Activated CD4-positive, alpha-beta T cell treated with anti-CD3 and anti-CD28 coated beads, Interleukin-2, Interleukin-6, amounts not matched to agents 100 ng/mL and 50 ng/mL, durations not matched to agents 16 hours and 8 hours (primary cell): ENCODE measurements around the gene CAPN3.

Experiments
- DNase-seq: peaks from one replicate; pipeline ENCODE4 v3.0.0-alpha.2; 2020

CAPN3 gene

DNA sequence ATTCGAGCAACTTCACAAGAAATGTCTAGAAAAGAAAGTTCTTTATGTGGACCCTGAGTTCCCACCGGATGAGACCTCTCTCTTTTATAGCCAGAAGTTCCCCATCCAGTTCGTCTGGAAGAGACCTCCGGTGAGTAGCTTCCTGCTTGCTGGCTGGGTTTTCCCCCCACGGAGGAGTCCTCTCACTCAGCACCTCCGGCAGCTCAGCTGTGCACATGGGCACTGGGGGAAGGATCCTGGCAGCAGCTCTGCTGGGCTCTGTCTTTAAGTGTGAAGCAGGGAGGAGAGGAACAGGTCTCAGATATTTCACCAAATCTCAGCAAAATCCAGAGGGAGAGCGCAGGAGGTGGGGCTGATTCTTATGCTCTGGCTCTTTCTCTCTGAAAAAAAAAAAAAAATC lies 684 bp downstream of the CAPN3 start:
- DNase-seq = no peak

DNA sequence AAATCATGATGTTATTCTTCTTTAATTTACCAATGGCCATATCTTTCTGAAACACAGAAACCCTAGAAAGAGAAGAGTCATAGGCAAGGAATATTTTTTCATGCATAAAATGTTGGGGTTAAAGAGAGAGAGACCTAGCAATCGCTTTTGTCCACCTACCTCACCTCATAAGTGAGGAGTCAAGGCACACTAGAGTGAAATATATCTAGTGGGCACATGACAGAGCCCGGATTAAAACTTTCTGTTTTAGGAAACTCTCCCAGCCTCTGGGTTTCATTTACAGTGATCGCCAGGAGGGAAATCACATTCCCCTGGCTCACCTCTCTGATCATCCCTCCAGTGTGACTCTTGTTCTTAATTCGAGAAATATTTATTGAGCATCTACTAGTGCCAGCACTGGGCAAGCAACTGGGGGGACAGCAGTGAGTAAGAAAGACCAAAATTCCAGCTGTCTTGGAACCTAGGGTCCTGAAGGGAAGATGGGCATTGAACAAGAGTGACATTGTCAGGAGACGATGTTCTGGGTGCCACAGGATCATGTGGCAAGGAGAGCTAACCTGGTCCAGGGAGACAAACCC lies 1.3 kb downstream of the CAPN3 start:
- DNase-seq = no peak

DNA sequence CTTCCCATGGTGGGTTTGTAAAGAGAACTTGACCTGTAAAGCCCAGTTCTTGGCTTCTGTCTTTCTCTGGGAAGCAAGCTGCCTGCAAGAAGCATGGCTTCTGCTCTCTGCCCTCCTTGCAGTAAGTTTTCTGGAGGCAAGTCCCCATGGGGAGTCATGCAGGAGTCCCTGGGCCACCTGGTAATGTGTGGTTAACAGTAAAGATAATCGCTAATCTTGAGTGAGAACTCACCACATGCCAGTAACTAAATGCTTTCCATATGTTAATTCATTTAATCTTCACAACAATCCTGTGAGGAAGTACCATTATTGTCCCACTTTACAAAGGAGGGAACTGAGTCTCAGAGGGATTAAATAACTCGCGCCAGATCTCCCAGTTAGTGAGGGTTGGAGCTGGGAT lies 4.2 kb downstream of the CAPN3 start:
- no peak for DNase-seq

DNA sequence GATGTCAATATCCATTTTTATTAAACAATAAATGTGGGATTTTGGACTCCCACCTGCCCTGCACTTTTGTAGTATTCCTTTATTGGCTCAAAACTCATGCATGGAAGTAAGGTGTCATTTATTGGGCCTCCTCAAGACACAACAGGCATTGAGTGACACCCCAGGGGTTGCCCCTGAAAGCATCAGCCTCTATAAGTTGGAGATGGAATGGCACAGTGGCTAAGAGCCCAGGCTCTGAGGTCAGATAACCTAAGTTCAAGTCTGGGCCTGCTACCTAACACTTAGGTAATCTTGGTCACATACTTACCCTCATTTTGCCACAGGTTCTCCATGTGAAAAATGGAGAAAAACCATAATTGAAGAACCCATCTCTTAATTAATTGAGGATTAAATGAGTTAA lies 4.6 kb downstream of the CAPN3 start:
- DNase-seq = no peak

DNA sequence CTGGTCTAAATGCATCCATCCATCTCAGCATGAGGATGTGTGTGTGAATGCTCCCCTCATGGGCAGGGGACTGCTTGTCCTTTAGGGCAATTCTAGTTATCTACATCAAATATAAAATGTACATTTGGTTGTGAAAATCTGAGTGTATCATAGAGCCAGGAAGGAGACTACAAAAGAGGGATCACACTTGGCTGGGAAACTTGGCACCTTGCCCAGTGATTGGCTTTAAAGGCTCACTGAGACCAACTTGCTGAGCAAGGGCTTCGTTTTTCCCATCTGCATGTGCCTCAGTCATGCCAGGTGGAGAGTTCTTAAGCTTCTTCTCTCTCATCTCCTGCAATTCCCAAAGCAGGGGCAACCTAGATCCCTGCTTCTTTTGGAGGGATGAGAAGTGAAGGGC lies 5.2 kb downstream of the CAPN3 start:
- no peak for DNase-seq

DNA sequence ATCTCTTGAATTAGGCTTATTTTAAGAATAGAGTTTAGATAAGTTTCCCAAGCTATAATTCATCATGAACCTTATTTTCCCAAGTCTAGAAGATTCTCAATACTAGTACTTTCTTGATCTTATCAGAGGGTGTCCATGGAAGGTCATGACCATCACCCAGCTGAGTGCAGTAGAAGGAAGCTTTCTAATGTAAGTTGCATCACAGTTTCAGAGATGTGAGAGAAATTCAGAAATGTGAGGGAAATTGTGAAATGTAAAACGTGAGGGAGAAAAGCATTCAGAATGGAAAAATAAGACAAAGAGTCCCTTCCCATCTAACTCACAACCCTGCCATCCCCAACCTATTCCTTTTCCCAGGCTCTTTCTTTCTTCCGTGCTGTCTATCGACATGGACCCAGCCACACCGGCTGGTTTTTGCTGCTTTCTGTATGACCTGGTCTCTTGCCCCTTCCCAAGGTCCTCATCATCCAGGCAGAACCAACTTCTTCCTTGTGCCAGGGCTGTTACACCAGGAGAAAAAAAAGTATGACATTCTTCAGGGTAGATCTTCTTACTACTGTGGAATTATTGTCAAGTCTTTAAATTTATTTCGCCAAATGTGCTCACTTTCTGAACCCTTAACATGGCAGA lies 6.7 kb downstream of the CAPN3 start:
- no peak for DNase-seq

DNA sequence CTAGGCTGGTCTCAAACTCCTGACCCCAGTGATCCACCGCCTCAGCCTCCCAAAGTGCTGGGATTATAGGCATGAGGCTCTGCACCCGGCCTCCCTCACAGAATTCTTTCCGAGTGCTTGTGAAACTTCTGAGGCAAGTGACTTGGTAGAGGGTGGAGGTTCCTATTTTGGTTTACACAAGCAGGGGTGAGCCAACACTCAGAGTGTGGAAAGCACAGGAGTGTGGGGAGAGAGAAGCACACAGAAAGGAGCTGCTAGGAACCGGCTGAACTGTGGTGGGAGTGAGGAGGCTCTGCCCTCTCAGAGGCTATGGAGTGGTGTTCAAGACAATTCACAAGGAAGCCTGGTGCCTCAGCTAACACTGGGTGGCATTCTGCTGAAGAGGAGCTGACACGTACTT lies 7.7 kb downstream of the CAPN3 start:
- DNase-seq = no peak

DNA sequence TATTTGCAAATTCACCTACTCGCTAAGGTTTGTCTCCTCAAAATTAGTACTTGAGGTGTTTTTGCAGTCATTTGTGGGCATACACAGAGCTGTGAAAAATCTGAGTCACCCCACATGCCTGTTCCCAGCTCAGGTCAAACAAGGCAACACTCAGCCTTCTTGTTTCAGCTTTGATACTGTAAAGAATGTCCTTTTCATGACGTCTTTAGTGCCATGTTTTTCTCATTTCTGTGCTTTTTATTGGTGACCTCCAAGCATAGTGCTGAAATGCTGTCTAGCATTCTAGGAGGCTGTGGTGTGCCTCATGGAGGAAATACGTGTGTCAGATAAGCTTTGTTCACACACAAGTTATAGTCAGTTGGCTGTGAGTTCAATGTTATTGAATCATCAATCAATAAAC lies 8.8 kb downstream of the CAPN3 start:
- DNase-seq = no peak

DNA sequence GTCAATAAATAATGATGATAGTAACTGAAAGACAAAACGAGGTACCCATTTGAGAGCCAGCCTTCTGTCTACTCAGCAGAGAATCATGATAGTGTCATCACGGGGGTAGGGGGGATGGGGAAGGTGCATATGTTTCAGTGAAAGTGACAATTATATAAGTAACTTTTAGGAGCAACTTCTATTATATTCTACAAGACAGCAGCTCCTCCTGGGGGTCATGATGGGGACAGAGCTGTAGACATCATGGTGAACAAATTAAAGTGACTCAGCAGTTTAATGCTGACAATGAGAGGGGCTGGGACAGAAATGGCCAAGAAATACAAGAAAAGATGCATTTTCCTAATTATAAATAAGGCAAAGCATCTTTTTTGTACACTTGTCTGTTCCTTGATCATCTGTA lies 11.8 kb downstream of the CAPN3 start:
- peak; percentile 9 for DNase-seq

DNA sequence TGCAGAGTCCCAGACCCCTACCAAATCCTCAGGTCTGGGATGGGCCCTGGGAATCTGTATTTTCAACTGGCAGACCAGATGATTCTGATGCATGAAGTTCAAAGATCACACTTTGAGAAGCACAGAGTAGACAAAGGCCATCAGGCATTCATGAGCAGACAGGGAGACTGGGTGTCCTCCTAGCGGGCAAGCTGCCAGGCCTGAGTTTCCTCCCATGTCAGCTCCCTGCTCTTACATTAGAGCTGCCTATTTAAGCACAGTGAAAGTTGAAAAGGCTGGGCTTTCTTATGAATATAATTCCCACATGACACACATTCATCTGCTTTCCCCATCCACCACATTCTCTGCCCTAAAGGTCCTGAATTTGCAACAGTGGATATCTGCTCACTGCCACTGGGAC lies 14.0 kb downstream of the CAPN3 start:
- no peak for DNase-seq

DNA sequence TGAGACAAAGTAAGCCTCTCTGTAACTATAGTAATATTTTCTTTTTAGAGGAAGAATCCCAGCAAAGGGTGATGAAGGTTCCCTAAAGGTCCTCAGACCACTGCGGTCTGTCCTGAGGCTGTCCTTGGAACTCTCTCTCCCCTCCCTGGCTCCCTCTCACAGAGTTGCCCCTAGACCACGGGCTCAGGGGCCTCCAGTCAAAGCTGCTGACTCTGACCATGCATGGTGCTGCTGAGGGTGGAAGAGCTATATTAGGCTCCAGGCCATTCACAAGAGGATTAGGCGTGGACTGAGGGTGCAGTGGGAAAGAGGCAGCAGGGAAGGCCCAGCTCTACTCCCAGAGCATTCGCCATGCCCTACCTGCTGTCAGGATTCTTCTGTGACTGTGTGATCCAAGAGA lies 14.6 kb downstream of the CAPN3 start:
- no peak for DNase-seq

DNA sequence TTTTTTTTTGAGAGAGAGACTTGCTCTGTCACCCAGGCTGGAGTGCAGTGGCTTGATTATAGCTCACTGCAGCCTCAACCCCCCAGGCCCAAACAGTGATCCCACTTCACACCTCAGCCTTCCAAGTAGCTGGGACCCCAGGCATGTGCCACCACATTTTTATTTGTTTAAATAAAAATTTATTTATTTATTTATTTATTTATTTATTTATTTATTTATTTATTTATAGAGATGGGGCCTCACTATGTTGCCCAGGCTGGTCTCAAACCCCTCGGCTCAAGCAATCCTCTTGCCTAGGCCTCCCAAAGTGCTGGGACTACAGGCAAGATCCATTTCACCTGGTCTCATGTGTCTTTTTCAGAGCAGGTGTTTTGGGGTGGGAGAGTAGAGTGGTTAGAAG lies 15.5 kb downstream of the CAPN3 start:
- no peak for DNase-seq

DNA sequence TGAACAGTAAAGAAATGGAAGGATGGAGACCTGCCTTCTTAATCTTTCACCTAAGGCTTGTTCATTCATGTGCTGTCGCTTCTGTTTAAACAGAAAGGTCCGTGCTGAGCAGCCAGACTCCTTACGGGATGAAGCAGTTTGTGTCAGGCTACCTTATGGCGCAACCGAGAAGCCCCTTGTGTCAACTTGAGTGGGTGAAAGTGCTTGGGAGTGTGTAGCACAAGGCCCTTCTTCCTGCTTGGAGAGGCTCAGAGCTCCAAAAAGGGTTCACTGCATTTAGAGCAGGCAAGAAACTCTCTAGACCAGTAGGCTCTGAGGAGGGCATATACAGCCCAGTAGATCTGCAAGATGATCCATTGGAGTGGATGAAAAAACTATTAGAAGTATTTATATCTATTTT lies 16.0 kb downstream of the CAPN3 start:
- no peak for DNase-seq

DNA sequence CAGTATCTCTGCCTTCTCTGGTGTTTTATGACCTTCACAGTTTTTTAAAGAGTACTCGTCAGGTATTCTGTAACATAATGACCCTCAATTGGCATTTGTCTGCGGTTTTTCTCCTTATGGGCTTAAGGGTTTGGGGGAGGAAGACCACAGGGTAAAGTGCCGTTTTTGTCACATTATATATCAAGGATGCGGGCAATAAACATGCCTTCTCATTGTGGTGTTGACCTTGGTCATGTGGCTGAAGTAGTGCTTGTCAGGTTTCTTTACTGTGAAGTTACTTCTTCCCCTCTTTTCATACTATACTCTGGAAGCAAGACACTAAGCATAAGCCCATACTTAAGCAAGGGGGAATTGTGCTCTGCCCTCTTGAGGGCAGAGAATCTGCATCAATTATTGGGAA lies 16.6 kb downstream of the CAPN3 start:
- no peak for DNase-seq

DNA sequence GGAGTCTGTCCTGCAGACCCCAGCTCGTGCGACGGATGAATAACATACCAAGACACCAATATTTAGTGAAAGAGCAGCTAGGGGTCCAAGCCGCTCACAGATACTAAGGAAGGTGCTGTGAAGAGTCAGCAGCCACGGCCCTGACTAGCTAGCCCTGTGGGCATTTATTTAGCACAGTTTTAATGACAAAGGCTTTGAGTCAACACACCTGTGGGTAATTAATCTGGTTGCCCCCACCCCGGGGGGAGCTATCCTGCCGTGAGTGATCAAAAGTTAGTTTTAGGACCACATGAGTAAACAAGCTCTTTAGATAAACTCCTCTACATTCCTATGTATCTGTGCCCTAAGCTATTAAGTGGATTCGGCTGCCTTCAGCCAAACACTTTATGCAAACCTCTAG lies 18.7 kb downstream of the CAPN3 start:
- no peak for DNase-seq

DNA sequence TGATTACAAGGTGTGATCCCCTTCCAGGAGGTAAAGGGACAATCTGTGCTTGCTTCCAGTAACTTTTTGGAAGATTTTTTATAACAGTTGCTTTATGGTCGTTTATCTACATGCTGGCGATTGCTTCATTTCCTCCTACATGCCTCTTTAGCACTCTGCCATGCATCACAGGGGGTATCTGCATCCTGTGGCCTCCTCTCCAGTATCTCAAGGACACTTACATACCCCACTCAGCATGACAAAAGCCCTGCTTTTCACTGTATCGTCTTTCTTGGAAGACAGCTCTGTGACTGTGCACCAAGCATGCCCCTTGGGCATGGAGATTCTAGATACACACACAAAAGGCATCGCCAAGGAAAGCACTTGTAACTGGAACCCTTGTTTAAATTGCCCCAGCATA lies 25.3 kb downstream of the CAPN3 start:
- DNase-seq = no peak

DNA sequence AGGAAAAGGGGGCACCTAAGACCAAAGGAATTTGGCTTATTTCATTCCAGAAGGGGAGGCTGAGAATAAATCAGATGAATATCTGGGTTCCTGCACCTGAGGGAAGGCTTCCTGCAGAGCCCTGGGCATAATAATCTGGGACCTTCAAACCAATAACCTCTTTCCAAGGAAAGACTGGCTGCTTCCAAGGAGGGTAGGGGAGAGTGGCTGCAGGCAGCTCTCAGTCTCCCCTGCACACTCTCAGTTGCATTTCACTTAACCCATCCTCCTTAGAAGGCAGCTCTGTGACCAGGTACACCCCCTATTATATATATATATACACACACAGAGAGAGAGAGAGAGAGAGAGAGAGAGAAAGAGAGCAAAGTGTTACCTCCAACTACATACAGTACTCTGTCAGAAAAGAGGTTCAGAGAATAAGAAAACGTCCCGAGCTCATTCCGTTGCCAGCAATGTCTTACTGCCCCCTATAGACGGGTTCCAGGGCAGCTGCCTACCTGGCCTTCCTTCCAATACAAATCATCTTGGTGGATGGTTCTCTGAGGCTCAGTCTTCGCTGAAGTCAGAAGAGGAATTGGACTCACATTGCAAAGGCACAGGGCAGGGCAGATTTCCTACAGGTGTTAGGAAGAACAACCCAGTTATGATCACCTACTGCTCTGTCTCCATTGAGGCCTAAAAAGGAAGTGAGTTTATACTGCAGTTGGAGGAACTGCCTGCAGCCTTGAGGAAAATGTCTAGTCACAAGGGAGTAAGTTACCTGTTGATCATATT lies 26.1 kb downstream of the CAPN3 start:
- DNase-seq = peak; percentile 60

DNA sequence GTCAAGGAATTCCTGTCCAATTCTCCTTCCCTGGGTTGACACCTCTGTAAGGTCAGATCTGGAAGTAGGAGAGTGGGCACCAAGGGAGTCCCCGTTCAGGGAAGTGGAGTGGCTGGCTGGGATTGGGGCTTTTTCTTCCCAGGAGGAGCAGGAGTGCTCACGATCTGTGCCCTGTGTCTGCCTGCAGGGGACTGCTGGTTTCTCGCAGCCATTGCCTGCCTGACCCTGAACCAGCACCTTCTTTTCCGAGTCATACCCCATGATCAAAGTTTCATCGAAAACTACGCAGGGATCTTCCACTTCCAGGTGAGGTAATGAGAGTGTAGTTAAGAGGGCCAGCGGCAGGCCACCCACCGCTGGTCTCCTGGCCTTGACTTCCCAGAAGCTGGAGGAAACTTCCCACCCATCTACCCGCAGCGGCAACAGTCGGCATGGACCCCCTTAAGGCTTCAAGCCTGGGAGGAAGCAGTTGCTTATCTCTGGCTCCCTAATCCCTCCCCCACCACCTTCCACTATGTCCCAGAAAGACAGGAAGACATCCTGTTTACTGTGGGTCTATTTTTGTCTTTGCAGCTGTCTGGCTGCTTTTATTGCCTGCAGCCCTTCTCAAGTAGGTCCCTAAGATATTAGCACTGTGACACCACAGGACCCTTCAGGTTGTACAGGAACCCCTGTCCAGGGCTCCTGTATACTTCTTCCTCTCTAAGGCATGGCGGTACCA lies 26.8 kb downstream of the CAPN3 start:
- DNase-seq = no peak

DNA sequence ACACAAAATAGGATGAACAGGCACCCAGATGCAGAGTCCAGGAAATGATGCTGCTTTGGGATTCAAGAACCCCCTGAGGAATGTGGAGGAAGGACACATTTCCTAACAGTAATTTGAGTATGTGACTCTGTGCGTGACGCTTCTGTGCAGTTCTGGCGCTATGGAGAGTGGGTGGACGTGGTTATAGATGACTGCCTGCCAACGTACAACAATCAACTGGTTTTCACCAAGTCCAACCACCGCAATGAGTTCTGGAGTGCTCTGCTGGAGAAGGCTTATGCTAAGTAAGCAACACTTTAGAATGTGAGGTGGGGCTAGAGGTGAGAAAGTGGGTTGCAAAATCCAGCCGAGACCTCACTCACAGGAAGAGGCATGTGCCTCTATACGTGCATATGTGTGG lies 28.3 kb downstream of the CAPN3 start:
- no peak for DNase-seq

DNA sequence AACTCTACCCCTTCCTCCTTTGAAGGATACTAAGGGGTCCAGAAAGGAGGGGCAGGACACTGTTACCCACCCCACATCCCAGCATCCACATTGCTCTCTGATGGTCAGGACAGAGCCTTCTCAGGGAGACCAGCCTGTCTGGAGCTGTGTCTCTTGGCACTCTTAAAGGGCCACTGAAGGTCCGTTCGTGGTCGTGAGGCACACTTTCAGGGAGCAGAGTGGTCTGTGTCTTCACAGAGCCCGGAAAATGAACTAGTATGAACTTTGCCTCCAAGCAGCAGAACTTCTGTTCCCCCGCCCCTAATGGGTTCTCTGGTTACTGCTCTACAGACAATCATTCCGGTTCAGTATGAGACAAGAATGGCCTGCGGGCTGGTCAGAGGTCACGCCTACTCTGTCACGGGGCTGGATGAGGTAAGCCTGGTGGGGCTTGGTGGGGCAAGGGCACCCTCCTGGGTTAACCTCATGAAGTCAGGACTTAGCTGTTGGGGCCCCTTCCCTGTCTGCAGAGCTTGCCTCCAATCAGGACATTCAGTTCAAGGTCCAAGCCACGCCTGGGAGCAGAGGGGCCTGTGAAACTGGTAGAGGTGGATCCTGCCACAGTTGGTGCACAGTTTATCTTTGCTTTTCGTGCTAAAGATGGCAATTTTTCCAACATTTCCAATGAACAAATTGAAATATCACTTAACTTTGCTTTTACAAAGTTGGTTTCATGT lies 33.2 kb downstream of the CAPN3 start:
- DNase-seq = no peak

DNA sequence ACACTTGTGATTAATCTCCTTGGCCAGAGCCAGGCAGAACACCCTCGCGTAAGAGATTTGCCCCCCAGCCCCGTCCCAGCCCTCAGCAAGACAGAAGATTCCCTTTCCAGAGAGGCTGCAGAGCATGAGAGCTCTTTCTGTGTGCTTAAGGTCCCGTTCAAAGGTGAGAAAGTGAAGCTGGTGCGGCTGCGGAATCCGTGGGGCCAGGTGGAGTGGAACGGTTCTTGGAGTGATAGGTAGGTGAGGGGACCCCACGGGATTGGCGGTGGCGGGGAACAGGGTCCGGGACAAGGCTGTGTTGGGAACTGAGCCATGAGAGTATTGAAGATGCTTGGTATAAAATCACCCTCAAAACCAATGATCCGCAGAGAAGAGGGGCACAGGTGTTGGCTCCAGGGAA lies 34.8 kb downstream of the CAPN3 start:
- DNase-seq = no peak

DNA sequence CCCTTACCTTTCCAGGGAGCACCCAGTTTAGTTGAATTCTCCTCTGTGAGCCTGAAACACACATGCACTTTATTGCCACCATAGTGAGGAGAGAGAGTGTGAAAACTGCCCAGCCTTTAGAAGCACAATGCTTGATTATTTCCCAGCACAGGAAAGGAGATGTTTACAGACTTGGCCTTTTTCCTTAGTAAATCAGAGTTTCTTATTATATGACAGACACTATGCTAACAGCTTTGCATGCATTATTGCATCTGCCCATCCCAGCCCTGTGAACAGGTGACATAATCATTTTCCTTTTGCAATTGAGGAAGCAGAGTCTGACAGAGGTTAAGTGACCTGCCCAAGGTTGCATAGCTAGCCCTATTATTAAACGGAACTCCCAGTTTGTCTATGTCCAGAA lies 36.5 kb downstream of the CAPN3 start:
- DNase-seq = no peak
